Measurements from ENCODE around the gene PRG3. TPM values are rescaled to one million over a fixed set of nuclear protein-coding genes. Genes with fewer than 3 reads are reported as not detected.
"Not testable (repeated sequence)": the region's sequence is repeated elsewhere in the genome, so short reads cannot be mapped to it uniquely, and the experiment has no call there.

Gene PRG3
- total RNA-seq, 2 donors from 2014 or later: not detected

- DNase-seq (ENCODE audit: low spot score in 2 of 2) (no peak), ATAC-seq (peak; percentile 16 to 46)
- H3K27ac Mint-ChIP-seq: peak overlapping the region; percentile 34 to 84
- H3K9me3 Mint-ChIP-seq: no peaks in the 10 kb centered on the region
- peaks cover 63 to 89% of the 10 kb centered on the region in 2 donors for H3K36me3 Mint-ChIP-seq
These were observed 33.8 kb upstream of the PRG3 start for GRCh38 chr11:57414612-57415212.

GRCh38 chr11:57413681-57414080, 32.7 kb upstream of the PRG3 start:
- ATAC-seq (no peak), DNase-seq (ENCODE audit: low spot score in 2 of 2) (no peak)
- peak overlapping the region; percentile 62 to 64 for H3K27ac Mint-ChIP-seq
- H3K36me3 Mint-ChIP-seq: peaks cover 58 to 88% of the 10 kb centered on the region in 2 donors
- no peaks in the 10 kb centered on the region for H3K9me3 Mint-ChIP-seq

GRCh38 chr11:57410287-57410686, 29.3 kb upstream of the PRG3 start:
- no peak overlapping the region for H3K27ac Mint-ChIP-seq
- DNase-seq (ENCODE audit: low spot score in 2 of 2) (no peak), ATAC-seq (no peak)
- H3K36me3 Mint-ChIP-seq: peaks cover 54 to 87% of the 10 kb centered on the region in 2 donors
- no peaks in the 10 kb centered on the region for H3K9me3 Mint-ChIP-seq

DNA sequence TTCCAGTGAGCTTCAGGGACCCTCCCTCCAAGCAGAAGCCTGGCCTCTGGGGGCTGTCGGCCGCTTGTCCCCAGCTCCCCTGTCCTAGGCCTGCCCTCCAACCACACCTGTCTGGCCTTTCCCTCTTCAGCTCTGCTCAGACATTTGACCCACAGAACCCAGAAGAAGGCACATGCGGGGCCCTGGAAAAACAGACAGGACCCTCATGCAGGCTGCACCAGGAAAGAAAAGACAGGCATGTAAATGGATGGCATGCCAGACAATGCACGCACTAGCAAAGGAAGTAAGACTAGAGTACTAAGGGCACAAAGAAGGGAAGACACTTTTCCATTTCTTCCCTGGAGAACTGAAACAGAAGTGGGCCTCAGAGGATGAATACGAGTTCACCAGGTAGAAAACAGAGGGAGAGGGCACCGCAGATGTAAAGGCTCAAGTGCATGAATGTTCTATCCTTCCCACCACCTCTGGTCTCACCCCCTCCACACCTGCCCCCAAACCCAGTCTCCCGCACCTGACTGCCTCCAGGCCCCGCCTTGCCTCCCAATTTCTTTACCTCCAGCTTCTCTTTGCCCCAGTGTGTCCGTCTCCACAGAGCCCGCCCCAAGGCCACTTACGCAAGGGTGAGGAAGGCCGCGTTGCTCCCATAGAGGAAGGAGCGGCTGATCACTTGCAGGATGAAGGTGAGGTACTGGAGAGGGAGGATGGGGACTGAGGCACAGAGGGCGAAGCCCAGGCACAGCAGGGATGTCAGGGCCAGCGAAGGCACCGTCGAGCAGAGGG, 28.6 kb upstream of the PRG3 start:
- DNase-seq (ENCODE audit: low spot score in 2 of 2): no peak
- no peaks in the 10 kb centered on the region for H3K9me3 Mint-ChIP-seq
- ATAC-seq: no peak
- H3K27ac Mint-ChIP-seq: peak overlapping the region; percentile 13 to 61
- peaks cover 52 to 87% of the 10 kb centered on the region in 2 donors for H3K36me3 Mint-ChIP-seq

GRCh38 chr11:57408771-57409170, 27.8 kb upstream of the PRG3 start:
- Mint-ChIP-seq H3K9me3 (no peaks in the 10 kb centered on the region), H3K27ac (peak overlapping the region in 1 of 2 donors; percentile 61)
- ATAC-seq: no peak

GRCh38 chr11:57407941-57408475, 27.1 kb upstream of the PRG3 start:
- no peaks in the 10 kb centered on the region for H3K9me3 Mint-ChIP-seq
- H3K27ac Mint-ChIP-seq: peak overlapping the region; percentile 0 to 81
- ATAC-seq: no peak
- no peak for DNase-seq (ENCODE audit: low spot score in 2 of 2)
- peaks cover 43 to 77% of the 10 kb centered on the region in 2 donors for H3K36me3 Mint-ChIP-seq

More at GRCh38 chr11:57408771-57409170, 27.8 kb upstream of the PRG3 start:
- peaks cover 46 to 81% of the 10 kb centered on the region in 2 donors for H3K36me3 Mint-ChIP-seq
- DNase-seq (ENCODE audit: low spot score in 2 of 2): no peak

- no peak for ATAC-seq
- no peak for DNase-seq (ENCODE audit: low spot score in 2 of 2)
- Mint-ChIP-seq H3K27ac (peak overlapping the region; percentile 81 to 92), H3K36me3 (peaks cover 41 to 77% of the 10 kb centered on the region in 2 donors), H3K9me3 (no peaks in the 10 kb centered on the region)
These were observed 26.3 kb upstream of the PRG3 start for GRCh38 chr11:57407010-57407920.

- DNase-seq (ENCODE audit: low spot score in 2 of 2) (peak; percentile 31 to 71), ATAC-seq (peak; percentile 90)
- H3K27ac Mint-ChIP-seq: peak overlapping the region; percentile 81 to 92
- H3K36me3 Mint-ChIP-seq: peaks cover 41 to 69% of the 10 kb centered on the region in 2 donors
- no peaks in the 10 kb centered on the region for H3K9me3 Mint-ChIP-seq
These were observed 25.5 kb upstream of the PRG3 start for GRCh38 chr11:57406337-57406904.

DNA sequence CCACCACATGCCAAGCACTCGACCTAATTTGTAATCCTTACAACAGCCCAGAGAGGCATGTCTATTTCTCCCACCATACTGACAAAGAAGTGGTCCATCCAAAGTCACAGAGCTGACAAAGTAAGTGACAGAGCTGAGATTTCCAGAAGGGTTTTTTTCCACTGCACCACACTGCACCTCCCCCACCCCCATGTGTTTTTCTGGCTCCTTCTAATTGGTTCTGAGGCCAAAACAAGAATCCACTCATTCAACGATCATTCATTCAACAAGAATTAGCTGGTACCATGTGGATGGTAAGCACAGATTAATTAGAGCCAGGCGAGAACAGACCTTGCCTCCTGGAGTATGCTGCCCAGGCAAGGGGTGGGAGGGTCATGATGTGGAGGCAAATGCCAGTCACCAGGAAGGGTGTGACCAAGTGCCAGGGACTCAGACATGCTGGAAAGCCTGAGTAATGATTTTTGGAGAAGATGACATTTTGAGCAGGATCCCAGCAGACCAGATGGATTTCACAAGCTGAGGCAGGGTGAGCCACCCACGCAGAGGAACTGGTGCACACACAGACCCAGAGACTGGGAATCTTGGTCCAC, 24.4 kb upstream of the PRG3 start:
- DNase-seq (ENCODE audit: low spot score in 2 of 2) (no peak), ATAC-seq (peak in 1 of 2 donors; percentile 11)
- H3K27ac Mint-ChIP-seq: peak overlapping the region; percentile 58 to 81
- peaks cover 36 to 59% of the 10 kb centered on the region in 2 donors for H3K36me3 Mint-ChIP-seq
- H3K9me3 Mint-ChIP-seq: no peaks in the 10 kb centered on the region

GRCh38 chr11:57403802-57404147, 22.8 kb upstream of the PRG3 start:
- DNase-seq (ENCODE audit: low spot score in 2 of 2) (no peak), ATAC-seq (no peak)
- Mint-ChIP-seq H3K36me3 (peaks cover 30 to 46% of the 10 kb centered on the region in 2 donors), H3K27ac (no peak overlapping the region), H3K9me3 (no peaks in the 10 kb centered on the region)

DNA sequence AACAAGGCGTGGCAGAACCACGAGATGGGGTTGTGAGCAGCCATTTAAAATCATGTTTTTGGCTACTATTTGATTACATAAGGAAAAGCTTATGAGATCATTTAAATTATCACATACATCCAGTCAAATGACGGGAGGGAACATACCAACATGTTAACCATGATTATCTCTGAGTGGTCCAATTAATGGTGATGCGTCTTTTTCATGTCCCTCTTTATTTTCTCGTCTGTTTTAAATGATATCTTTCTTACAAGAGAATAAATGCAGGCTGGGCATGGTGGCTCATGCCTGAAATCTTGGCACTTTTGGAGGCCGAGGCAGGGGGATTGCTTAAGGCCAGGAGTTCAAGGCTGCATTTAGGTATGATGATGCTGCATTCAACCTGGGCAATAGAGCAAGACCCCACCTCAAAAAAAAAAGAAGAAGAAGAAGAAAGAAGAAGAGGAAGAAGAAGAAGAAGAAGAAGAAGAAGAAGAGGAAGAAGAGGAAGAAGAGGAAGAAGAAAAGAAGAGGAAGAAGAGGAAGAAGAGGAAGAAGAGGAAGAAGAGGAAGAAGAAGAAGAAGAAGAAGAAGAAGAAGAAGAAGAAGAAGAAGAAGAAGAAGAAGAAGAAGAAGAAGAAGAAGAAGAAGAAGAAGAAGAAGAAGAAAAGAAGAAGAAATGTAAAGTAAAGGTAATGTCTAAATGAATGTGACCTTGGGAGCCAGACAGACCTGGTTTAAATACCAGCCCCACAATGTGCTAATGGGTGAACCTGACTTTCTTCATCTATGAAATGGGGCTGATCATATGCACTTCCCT, 22.3 kb upstream of the PRG3 start:
- ATAC-seq; H3K9me3 Mint-ChIP-seq; DNase-seq (ENCODE audit: low spot score in 2 of 2): not testable (repeated sequence)
- Mint-ChIP-seq H3K36me3 (peaks cover 30 to 46% of the 10 kb centered on the region in 2 donors), H3K27ac (peak overlapping the region in 1 of 2 donors; percentile 73)

DNA sequence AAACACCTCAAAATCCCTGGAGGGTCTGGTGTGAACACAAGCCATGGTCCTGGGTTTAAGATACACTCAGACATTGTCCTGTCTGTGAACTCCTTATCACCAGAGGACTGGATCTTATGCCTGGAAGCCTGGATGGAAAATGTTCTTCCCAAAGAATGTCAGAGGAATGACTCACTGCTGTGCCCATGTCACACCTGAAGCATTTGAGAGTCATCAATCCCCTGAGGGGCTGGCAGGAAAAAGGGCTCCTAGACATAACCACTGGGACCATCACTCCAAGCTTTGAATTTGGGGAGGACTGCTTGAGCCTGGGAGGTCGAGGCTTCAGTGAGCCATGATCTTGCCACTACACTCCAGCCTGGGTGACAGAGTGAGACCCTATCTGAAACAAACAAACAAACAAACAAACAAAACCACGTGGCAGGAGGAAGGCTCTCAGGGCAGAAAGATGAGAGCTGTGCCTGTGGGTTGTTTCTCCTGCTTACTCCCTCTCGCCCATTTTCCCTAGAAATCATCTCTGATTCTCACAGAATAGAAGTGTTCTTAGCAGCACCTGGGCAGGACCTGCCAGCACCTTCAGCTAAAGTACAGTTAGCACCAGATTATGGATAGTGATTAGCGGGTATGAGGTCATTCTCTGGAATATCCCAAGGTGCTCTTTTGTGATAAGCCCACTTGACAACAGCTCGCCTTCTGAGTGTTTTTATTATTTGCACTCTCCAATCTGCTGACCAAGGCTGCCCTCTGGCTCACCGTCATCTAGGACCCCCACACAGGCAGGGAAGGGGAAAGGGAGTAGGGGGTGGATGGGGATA, 21.4 kb upstream of the PRG3 start:
- no peak overlapping the region for H3K27ac Mint-ChIP-seq
- peaks cover 23 to 39% of the 10 kb centered on the region in 2 donors for H3K36me3 Mint-ChIP-seq
- DNase-seq (ENCODE audit: low spot score in 2 of 2): no peak
- no peaks in the 10 kb centered on the region for H3K9me3 Mint-ChIP-seq
- ATAC-seq: no peak

DNA sequence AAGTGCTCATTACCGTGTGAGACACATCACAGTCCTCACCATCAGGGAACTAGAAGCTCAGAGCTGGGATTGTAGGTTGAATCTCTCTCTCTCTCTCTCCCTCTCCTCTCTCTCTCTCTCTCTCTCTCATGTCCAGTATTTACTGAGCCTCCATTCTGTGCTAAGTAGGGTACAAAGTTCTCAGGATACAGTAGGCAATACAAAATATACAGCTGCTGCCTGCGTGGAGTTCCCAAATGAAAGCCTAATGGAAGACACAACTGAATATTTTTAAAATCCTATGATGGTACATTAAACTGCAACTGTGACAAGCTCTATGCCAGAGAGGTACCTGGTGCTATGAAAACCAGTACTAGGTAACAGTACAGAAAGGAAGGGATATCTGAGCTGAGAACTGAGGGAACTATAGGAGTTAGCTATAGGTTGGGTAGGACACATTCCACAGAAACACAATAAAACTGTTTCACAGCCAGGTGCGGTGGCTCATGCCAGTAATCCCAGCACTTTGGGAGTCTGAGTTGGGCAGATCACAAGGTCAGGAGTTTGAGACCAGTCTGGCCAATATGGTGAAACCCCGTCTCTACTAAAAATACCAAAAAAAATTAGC, 19.1 kb upstream of the PRG3 start:
- Mint-ChIP-seq H3K36me3 (peaks cover 10 to 16% of the 10 kb centered on the region in 2 donors), H3K27ac (no peak overlapping the region), H3K9me3 (no peaks in the 10 kb centered on the region)
- ATAC-seq (no peak), DNase-seq (ENCODE audit: low spot score in 2 of 2) (no peak)

- Mint-ChIP-seq H3K36me3 (peaks cover 7 to 9% of the 10 kb centered on the region in 2 donors), H3K27ac (no peak overlapping the region), H3K9me3 (no peaks in the 10 kb centered on the region)
- no peak for ATAC-seq
- DNase-seq (ENCODE audit: low spot score in 2 of 2): no peak
These were observed 18.3 kb upstream of the PRG3 start for GRCh38 chr11:57399221-57399620.
